Body of pancreas (tissue), 4 donors: ENCODE data around the gene NATD1.

Experiments
- CTCF ChIP-seq, 7 experiments: fragments of 450-650 bp in 4 of 7; fragments of 200-600 bp in 3 of 7; sonication (generic) in 3 of 7; IDR thresholded peaks; one replicate each; pipeline ENCODE4 v1.5.1; 2016 to 2019; ENCODE audit warnings: antibody characterized with exemption in 7 of 7
- POLR2A ChIP-seq, 3 donors: fragments of 450-650 bp; IDR thresholded peaks; one replicate each; pipeline ENCODE4 v1.6.1; 2016; ENCODE audit warnings: antibody characterized with exemption in 3 of 3, mild to moderate bottlenecking in 2 of 3

GRCh38 chr17:21287703-21288449 is 34.7 kb upstream of the NATD1 start:
- TF ChIP-seq CTCF (IDR thresholded peaks at IDR 0.05) (peak in 2 of 7 experiments; percentile 1 to 2), POLR2A (IDR thresholded peaks at IDR 0.05) (peak; percentile 52 to 87 (median 72))
